ENCODE data around the gene TET2.

DNA sequence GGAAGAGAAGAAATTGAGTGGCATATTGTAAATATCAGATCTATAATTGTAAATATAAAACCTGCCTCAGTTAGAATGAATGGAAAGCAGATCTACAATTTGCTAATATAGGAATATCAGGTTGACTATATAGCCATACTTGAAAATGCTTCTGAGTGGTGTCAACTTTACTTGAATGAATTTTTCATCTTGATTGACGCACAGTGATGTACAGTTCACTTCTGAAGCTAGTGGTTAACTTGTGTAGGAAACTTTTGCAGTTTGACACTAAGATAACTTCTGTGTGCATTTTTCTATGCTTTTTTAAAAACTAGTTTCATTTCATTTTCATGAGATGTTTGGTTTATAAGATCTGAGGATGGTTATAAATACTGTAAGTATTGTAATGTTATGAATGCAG, 132.6 kb downstream of the TET2 start:
- no peak for TF ChIP-seq POLR2A (IDR thresholded peaks at IDR 0.05)
- TF ChIP-seq POLR2AphosphoS5 (IDR thresholded peaks at IDR 0.05) = no peak
